HepG2 (cell line): ENCODE results near the gene MAEA. TPM values are rescaled to one million over a fixed set of nuclear protein-coding genes. Genes with fewer than 3 reads are reported as not detected.

Experiments
- ATAC-seq: fragments of 200-7000 bp; cut with Tn5 transposase; 3 replicates; pipeline ENCODE4 v1.9.1; 2020; ENCODE audit warnings: mild to moderate bottlenecking, moderate library complexity
- BruUV-seq: library from RNA; stranded (reverse); fragments of 400-500 nt; replicated peaks from 2 replicates; lab custom pipeline; 2021; lab: Mats Ljungman, UMichigan
- CTCF ChIA-PET: fragments of 300-600 bp; formaldehyde crosslinking; extraction: SDS; loops from one replicate; lab custom pipeline; 2021; ENCODE audit warnings: low total read pairs, inconsistent platforms, low intra/inter-chr PET ratio; lab: Yijun Ruan, JAX
- POLR2A ChIA-PET: fragments of 350-600 bp; sonication (Branson Sonifier 250); formaldehyde crosslinking; loops from one replicate; lab custom pipeline; 2020; ENCODE audit warnings: antibody characterized with exemption, inconsistent platforms; lab: Yijun Ruan, JAX
- DNase-seq: peaks from one replicate; pipeline ENCODE4 v3.0.0-alpha.2; 2015; ENCODE audit warnings: low spot score
- FAIRE-seq: peaks from 3 replicates; lab custom pipeline; 2011; peaks lifted over from hg19 to GRCh38; lab: Jason Lieb, UNC
- H2AFZ ChIP-seq: one replicate; pipeline ENCODE4 v1.6.1; 2011; ENCODE audit warnings: low read length, inconsistent platforms
- H3K27ac ChIP-seq: fragments of 300-600 bp; 3 replicates; pipeline ENCODE4 v1.8.0; 2011; ENCODE audit warnings: mixed run types, mild to moderate bottlenecking, mixed read lengths, low read length, inconsistent platforms; ENCODE audit not compliant: insufficient read depth; ENCODE audit errors: extremely low read length
- H3K27me3 ChIP-seq, 2 experiments: fragments of 200-600 bp in 1 of 2; 2 replicates in 1 of 2; 3 replicates in 1 of 2; pipeline versions ENCODE4 v1.6.0 to v1.8.0; 2011; ENCODE audit warnings: low read length in 2 of 2, mild to moderate bottlenecking in 2 of 2, moderate library complexity in 2 of 2, inconsistent platforms in 1 of 2; ENCODE audit not compliant: insufficient read depth in 2 of 2, control insufficient read depth in 1 of 2
- H3K36me3 ChIP-seq, 2 experiments: fragments of 200-600 bp in 1 of 2; replicated peaks in 1 of 2; 2 replicates in 1 of 2; 3 replicates in 1 of 2; pipeline versions ENCODE4 v1.5.1 to v1.8.0; 2011; ENCODE audit warnings: low read length in 2 of 2, inconsistent platforms in 1 of 2; ENCODE audit not compliant: insufficient read depth in 2 of 2, control insufficient read depth in 1 of 2
- H3K4me1 ChIP-seq: 2 replicates; pipeline ENCODE4 v1.5.1; 2012; ENCODE audit warnings: low read length, inconsistent platforms; ENCODE audit not compliant: insufficient read depth
- H3K4me2 ChIP-seq: 2 replicates; pipeline ENCODE4 v1.6.0; 2011; ENCODE audit warnings: low read depth, low read length, inconsistent platforms
- H3K4me3 ChIP-seq, 3 experiments: fragments of 200-600 bp in 1 of 3; sonication (generic), shearing (Covaris generic) in 1 of 3; replicated peaks in 1 of 3; 2 replicates each; pipeline ENCODE4 v1.5.1; 2011 to 2016; ENCODE audit warnings: low read length in 3 of 3, inconsistent platforms in 2 of 3, low read depth in 2 of 3, mild to moderate bottlenecking in 2 of 3, control low read depth in 1 of 3, mixed read lengths in 1 of 3; ENCODE audit not compliant: insufficient read depth in 1 of 3
- H3K79me2 ChIP-seq: one replicate; pipeline ENCODE4 v1.6.1; 2011; ENCODE audit warnings: low read length, inconsistent platforms; ENCODE audit not compliant: insufficient read depth
- H3K9ac ChIP-seq: 2 replicates; pipeline ENCODE4 v1.6.0; 2011; ENCODE audit warnings: mild to moderate bottlenecking, low read depth, low read length, inconsistent platforms; ENCODE audit not compliant: insufficient read depth
- H3K9me3 ChIP-seq: 2 replicates; pipeline ENCODE4 v1.5.1; 2012; ENCODE audit warnings: mild to moderate bottlenecking, low read length
- H4K20me1 ChIP-seq: 2 replicates; pipeline ENCODE4 v1.6.0; 2011; ENCODE audit warnings: inconsistent platforms, mild to moderate bottlenecking, low read length, moderate library complexity; ENCODE audit not compliant: insufficient read depth
- CREM ChIP-seq, 2 experiments: sonication (generic) in 1 of 2; formaldehyde crosslinking in 1 of 2; IDR thresholded peaks; 2 replicates each; pipeline versions ENCODE4 v1.4.0 to v1.6.1; 2016 to 2020; ENCODE audit warnings: antibody characterized with exemption in 1 of 2, mild to moderate bottlenecking in 1 of 2, missing genetic modification reagents in 1 of 2
- JDP2 ChIP-seq: sonication (generic); formaldehyde crosslinking; IDR thresholded peaks from 2 replicates; pipeline ENCODE4 v1.8.1; 2022; ENCODE audit warnings: missing genetic modification reagents, borderline replicate concordance
- JUNB ChIP-seq: sonication (generic); formaldehyde crosslinking; IDR thresholded peaks from 2 replicates; pipeline ENCODE4 v1.8.0; 2022; ENCODE audit warnings: missing genetic modification reagents, mild to moderate bottlenecking, borderline replicate concordance
- MIER2 ChIP-seq: IDR thresholded peaks from 2 replicates; pipeline ENCODE4 v1.6.1; 2016; ENCODE audit warnings: missing biosample characterization, missing genetic modification reagents
- NFYB ChIP-seq: sonication (generic); formaldehyde crosslinking; IDR thresholded peaks from 2 replicates; pipeline ENCODE4 v1.4.0; 2020; ENCODE audit warnings: missing genetic modification reagents
- ZNF282 ChIP-seq: fragments of 450-650 bp; IDR thresholded peaks from 2 replicates; pipeline ENCODE4 v1.6.1; 2018; ENCODE audit not compliant: partially characterized antibody
- ZNF430 ChIP-seq: sonication (generic); formaldehyde crosslinking; IDR thresholded peaks from 2 replicates; pipeline ENCODE4 v1.9.0; 2021; ENCODE audit warnings: mild to moderate bottlenecking, missing genetic modification reagents
- ZNF460 ChIP-seq: sonication (generic); formaldehyde crosslinking; IDR thresholded peaks from 2 replicates; pipeline ENCODE4 v1.5.1; 2020; ENCODE audit warnings: missing genetic modification reagents, mild to moderate bottlenecking, borderline replicate concordance
- ZNF781 ChIP-seq: sonication (generic); formaldehyde crosslinking; IDR thresholded peaks from 2 replicates; pipeline ENCODE4 v1.5.1; 2020; ENCODE audit warnings: borderline replicate concordance, mild to moderate bottlenecking, missing genetic modification reagents; ENCODE audit errors: not compliant biosample characterization
- WGBS: methylation state at CpG from one replicate; pipeline ENCODE4 v1.1.6; 2017; ENCODE audit warnings: low lambda C conversion rate; 5-methylcytosine and 5-hydroxymethylcytosine counted together
- in situ Hi-C: cut with HindIII; loops from 2 replicates; pipeline ENCODE4 v1.10.0; 2017; ENCODE audit warnings: low pct_unique_long_range_greater_than_20kb; ENCODE audit not compliant: extremely low pct_ligation_motif_present
- intact Hi-C: fragments of 100-400 bp; cut with micrococcal nuclease; formaldehyde crosslinking; loops from one replicate; pipeline ENCODE4 v1.10.0; 2022; ENCODE audit not compliant: unreplicated experiment
- polyA plus RNA-seq, 8 experiments: library from polyadenylated mRNA; depleted of rRNA in 3 of 8; stranded (reverse) in 7 of 8; unstranded in 1 of 8; fragments of >200 nt; fragmentation: Illumina TruSeq in 4 of 8; extraction: Trizol in 4 of 8; gene quantifications; 2 replicates each; pipeline versions ENCODE4 v1.2.1 to v1.2.3, GENCODE V29; 2011 to 2016; ENCODE audit warnings: low read depth in 4 of 8, missing spikeins in 1 of 8, mixed read lengths in 1 of 8; ENCODE audit not compliant: insufficient read depth in 1 of 8
- total RNA-seq, 5 experiments: library from RNA; depleted of rRNA; stranded (reverse); fragments of >200 nt; fragmentation: Illumina TruSeq; extraction: Trizol; gene quantifications; 2 replicates each; pipeline ENCODE4 v1.2.3, GENCODE V29; 2016; ENCODE audit warnings: low read depth in 1 of 5
- TF ChIP-seq, protein P1 (sequence below): sonication (generic); formaldehyde crosslinking; IDR thresholded peaks from 2 replicates; pipeline ENCODE4 v1.4.0; 2020; ENCODE audit warnings: low read depth, mild to moderate bottlenecking, missing genetic modification reagents
- TF ChIP-seq, protein P2 (sequence below): sonication (generic); formaldehyde crosslinking; IDR thresholded peaks from 2 replicates; pipeline ENCODE4 v1.8.1; 2022; ENCODE audit warnings: mild to moderate bottlenecking, missing genetic modification reagents

Gene MAEA
- total and polyA plus RNA-seq, 2 of the 13 experiments (the other 11 are each of a cell fraction or from before 2014, with no cell fraction given), result 52.0 to 57.1 TPM

DNA sequence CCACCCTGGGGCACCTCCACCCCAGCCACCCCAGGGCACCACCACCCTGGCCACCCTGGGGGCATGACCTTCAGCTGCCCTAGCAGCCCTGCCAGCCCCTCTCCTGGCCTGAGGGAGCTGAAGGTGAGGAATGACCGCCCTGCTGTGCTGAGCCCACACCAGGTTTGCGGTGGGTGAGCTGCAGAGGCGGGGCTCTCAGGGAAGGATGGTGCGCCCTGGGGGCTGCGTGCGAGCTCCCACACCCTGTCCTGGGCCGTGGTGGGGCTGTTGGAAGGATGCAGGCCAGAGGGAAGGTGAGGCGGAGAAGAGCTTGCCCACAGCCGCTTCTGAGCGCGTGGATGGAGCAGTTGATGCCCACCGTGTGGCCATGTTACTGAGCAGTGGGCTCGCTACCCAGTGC lies 75.1 kb downstream of the MAEA start:
- no peak overlapping the region for H3K4me3 ChIP-seq
- no peak for ATAC-seq
- no peak overlapping the region for H3K4me2 ChIP-seq
- intact Hi-C loops, result no loop called here
- 0 out of 2 replicates have a peak, but pooled peaks cover 3% of the 10 kb centered on the region for H4K20me1 ChIP-seq
- 98% methylated on average over 6 of the region's 13 CpGs for WGBS
- ChIA-PET CTCF (no interaction called here), POLR2A (no interaction called here)
- no peak overlapping the region for H3K9ac ChIP-seq
- peaks cover 15% of the 10 kb centered on the region for H3K4me1 ChIP-seq
- no TSS peak for BruUV-seq
- no peaks in the 10 kb centered on the region for H3K79me2 ChIP-seq
- no peak overlapping the region for H2AFZ ChIP-seq
- no peak for DNase-seq
- peaks cover 1 to 19% of the 10 kb centered on the region in 2 experiments; a peak in 2 of 5 replicates for H3K36me3 ChIP-seq
- TF ChIP-seq JDP2 (CRISPR knock-in tag) (no peak), CREM (IDR thresholded peaks at IDR 0.05) (no peak), CREM (CRISPR knock-in tag; IDR thresholded peaks at IDR 0.05) (no peak), MIER2 (CRISPR knock-in tag) (no peak), JUNB (CRISPR knock-in tag) (no peak), NFYB (CRISPR knock-in tag) (no peak), ZNF282 (no peak), ZNF460 (no peak), ZNF430 (CRISPR knock-in tag) (no peak), ZNF781 (CRISPR knock-in tag) (no peak)
- TF ChIP-seq, protein P1, sequence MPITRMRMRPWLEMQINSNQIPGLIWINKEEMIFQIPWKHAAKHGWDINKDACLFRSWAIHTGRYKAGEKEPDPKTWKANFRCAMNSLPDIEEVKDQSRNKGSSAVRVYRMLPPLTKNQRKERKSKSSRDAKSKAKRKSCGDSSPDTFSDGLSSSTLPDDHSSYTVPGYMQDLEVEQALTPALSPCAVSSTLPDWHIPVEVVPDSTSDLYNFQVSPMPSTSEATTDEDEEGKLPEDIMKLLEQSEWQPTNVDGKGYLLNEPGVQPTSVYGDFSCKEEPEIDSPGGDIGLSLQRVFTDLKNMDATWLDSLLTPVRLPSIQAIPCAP (CRISPR knock-in tag), result no peak
- TF ChIP-seq, protein P2, sequence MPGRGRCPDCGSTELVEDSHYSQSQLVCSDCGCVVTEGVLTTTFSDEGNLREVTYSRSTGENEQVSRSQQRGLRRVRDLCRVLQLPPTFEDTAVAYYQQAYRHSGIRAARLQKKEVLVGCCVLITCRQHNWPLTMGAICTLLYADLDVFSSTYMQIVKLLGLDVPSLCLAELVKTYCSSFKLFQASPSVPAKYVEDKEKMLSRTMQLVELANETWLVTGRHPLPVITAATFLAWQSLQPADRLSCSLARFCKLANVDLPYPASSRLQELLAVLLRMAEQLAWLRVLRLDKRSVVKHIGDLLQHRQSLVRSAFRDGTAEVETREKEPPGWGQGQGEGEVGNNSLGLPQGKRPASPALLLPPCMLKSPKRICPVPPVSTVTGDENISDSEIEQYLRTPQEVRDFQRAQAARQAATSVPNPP (CRISPR knock-in tag), result no peak
- TF ChIP-seq, all 625 proteins: peak for 0
- Histone ChIP-seq H3K27ac (no peak overlapping the region), H3K27me3 (no peaks in the 10 kb centered on the region), H3K9me3 (no peaks in the 10 kb centered on the region)
- no peak for FAIRE-seq
- in situ Hi-C loops, result no loop called here
